Mesenchymal stem cell (in vitro differentiated cells and primary cell): ENCODE measurements around the gene TMCO4.

ENCODE experiments used
- DNase-seq: peaks from one replicate; pipeline ENCODE4 v3.0.0-alpha.2; 2013
- H2AFZ ChIP-seq: one replicate; pipeline ENCODE4 v1.6.1; 2013; ENCODE audit warnings: low read depth, mild to moderate bottlenecking, control low read depth, inconsistent platforms, low read length, moderate library complexity
- H2AK5ac ChIP-seq: 2 replicates; pipeline ENCODE4 v1.6.1; 2013; ENCODE audit warnings: low read length, moderate library complexity, mild to moderate bottlenecking, inconsistent platforms; ENCODE audit not compliant: severe bottlenecking
- H2BK120ac ChIP-seq: one replicate; pipeline ENCODE4 v1.6.1; 2013; ENCODE audit warnings: low read depth, mild to moderate bottlenecking, inconsistent platforms, low read length, moderate library complexity
- H2BK12ac ChIP-seq, 2 experiments: one replicate each; pipeline ENCODE4 v1.6.1; 2013; ENCODE audit warnings: inconsistent platforms in 2 of 2, low read length in 2 of 2, mild to moderate bottlenecking in 2 of 2, moderate library complexity in 2 of 2, control low read depth in 1 of 2
- H2BK15ac ChIP-seq: one replicate; pipeline ENCODE4 v1.6.1; 2013; ENCODE audit warnings: mild to moderate bottlenecking, low read depth, inconsistent platforms; ENCODE audit not compliant: poor library complexity, severe bottlenecking
- H2BK5ac ChIP-seq: 2 replicates; pipeline ENCODE4 v1.6.1; 2013; ENCODE audit warnings: low read depth, mild to moderate bottlenecking, low read length, control low read depth, inconsistent platforms; ENCODE audit not compliant: poor library complexity, severe bottlenecking
- H3K14ac ChIP-seq, 2 experiments: one replicate each; pipeline ENCODE4 v1.6.1; 2013; ENCODE audit warnings: inconsistent platforms in 2 of 2, low read length in 2 of 2, control low read depth in 1 of 2, mild to moderate bottlenecking in 1 of 2, moderate library complexity in 1 of 2
- H3K18ac ChIP-seq, 2 experiments: one replicate each; pipeline ENCODE4 v1.6.1; 2013; ENCODE audit warnings: inconsistent platforms in 2 of 2, low read length in 2 of 2, control low read depth in 1 of 2, low read depth in 1 of 2, mild to moderate bottlenecking in 1 of 2
- H3K23ac ChIP-seq, 2 experiments: one replicate each; pipeline ENCODE4 v1.6.1; 2013; ENCODE audit warnings: inconsistent platforms in 2 of 2, low read length in 2 of 2, mild to moderate bottlenecking in 2 of 2, moderate library complexity in 2 of 2, control low read depth in 1 of 2
- H3K27ac ChIP-seq: 2 replicates; pipeline ENCODE4 v1.5.1; 2013; ENCODE audit warnings: mild to moderate bottlenecking, moderate library complexity, low read length, control low read depth, inconsistent platforms; ENCODE audit not compliant: poor library complexity, severe bottlenecking
- H3K27me3 ChIP-seq, 2 experiments: 2 replicates each; pipeline versions ENCODE4 v1.6.1 to v1.7.0; 2013; ENCODE audit warnings: low read length in 2 of 2, mild to moderate bottlenecking in 2 of 2, moderate library complexity in 2 of 2, control low read depth in 1 of 2, inconsistent platforms in 1 of 2; ENCODE audit not compliant: control insufficient read depth in 1 of 2, insufficient read depth in 1 of 2
- H3K36me3 ChIP-seq, 2 experiments: 2 replicates each; pipeline versions ENCODE4 v1.6.1 to v1.7.0; 2013; ENCODE audit warnings: low read length in 2 of 2, control low read depth in 1 of 2, inconsistent platforms in 1 of 2, low read depth in 1 of 2, mild to moderate bottlenecking in 1 of 2; ENCODE audit not compliant: insufficient read depth in 2 of 2, control insufficient read depth in 1 of 2
- H3K4ac ChIP-seq, 2 experiments: one replicate each; pipeline ENCODE4 v1.6.1; 2013; ENCODE audit warnings: inconsistent platforms in 2 of 2, low read length in 2 of 2, mild to moderate bottlenecking in 2 of 2, moderate library complexity in 2 of 2, control low read depth in 1 of 2, low read depth in 1 of 2
- H3K4me1 ChIP-seq: 2 replicates; pipeline ENCODE4 v1.6.1; 2013; ENCODE audit warnings: low read depth, low read length, control low read depth; ENCODE audit not compliant: control insufficient read depth, insufficient read depth
- H3K4me2 ChIP-seq: 2 replicates; pipeline ENCODE4 v1.6.1; 2013; ENCODE audit warnings: low read length, mild to moderate bottlenecking, inconsistent platforms; ENCODE audit not compliant: poor library complexity, severe bottlenecking
- H3K4me3 ChIP-seq, 2 experiments: 2 replicates each; pipeline versions ENCODE4 v1.5.1 to v1.7.0; 2013; ENCODE audit warnings: low read length in 2 of 2, mild to moderate bottlenecking in 2 of 2, control low read depth in 1 of 2, low read depth in 1 of 2; ENCODE audit not compliant: insufficient read depth in 1 of 2
- H3K79me1 ChIP-seq: replicated peaks from 2 replicates; pipeline ENCODE4 v1.6.1; 2013; ENCODE audit warnings: mild to moderate bottlenecking, control low read depth, low read length, inconsistent platforms; ENCODE audit not compliant: poor library complexity, severe bottlenecking
- H3K9ac ChIP-seq: 2 replicates; pipeline ENCODE4 v1.7.0; 2013; ENCODE audit warnings: mild to moderate bottlenecking, low read length, moderate library complexity
- H3K9me3 ChIP-seq: 2 replicates; pipeline ENCODE4 v1.7.0; 2013; ENCODE audit warnings: mild to moderate bottlenecking, low read length; ENCODE audit not compliant: control insufficient read depth
- H4K8ac ChIP-seq: one replicate; pipeline ENCODE4 v1.6.1; 2013; ENCODE audit warnings: inconsistent platforms, mild to moderate bottlenecking, low read length, moderate library complexity
- H4K91ac ChIP-seq: one replicate; pipeline ENCODE4 v1.6.1; 2013; ENCODE audit warnings: mild to moderate bottlenecking, low read length, inconsistent platforms
- WGBS: methylation state at CpG from one replicate; pipeline ENCODE4 v1.1.7; 2013; ENCODE audit warnings: mixed read lengths; 5-methylcytosine and 5-hydroxymethylcytosine counted together

Gene TMCO4

DNA sequence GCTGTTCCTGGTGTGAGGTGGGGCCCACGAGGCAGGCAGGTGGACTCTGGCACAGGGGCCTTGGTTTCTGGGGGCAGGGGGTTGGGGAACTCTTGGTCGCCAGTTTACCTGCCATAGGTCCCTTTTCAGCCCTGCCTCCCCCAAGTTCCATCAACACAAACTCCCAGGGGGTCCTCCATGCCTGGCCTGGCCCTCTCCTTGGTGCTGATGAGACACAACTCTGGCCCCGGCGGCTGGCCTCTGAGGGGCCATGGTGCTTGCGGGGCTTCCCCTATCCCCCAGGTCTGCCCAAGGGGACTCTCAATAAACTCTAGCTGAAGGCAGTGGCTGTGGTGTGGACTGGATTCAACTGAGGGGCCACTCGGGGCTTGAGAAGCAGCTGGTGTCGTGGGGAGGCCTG is 119.1 kb downstream of the TMCO4 start:
- Histone ChIP-seq H3K4ac (no peak overlapping the region), H3K4me3 (no peak overlapping the region), H3K4me1 (peaks cover 8% of the 10 kb centered on the region), H2BK120ac (no peak overlapping the region), H3K23ac (no peak overlapping the region), H2AFZ (no peak overlapping the region), H2BK15ac (no peak overlapping the region), H3K36me3 (no peaks in the 10 kb centered on the region), H3K9me3 (no peaks in the 10 kb centered on the region), H4K8ac (no peak overlapping the region), H3K4me2 (no peak overlapping the region), H3K27me3 (peaks cover 0 to 15% of the 10 kb centered on the region in 2 experiments), H3K27ac (no peak overlapping the region), H4K91ac (no peak overlapping the region), H2BK5ac (no peak overlapping the region), H2AK5ac (no peak overlapping the region), H3K14ac (no peak overlapping the region), H3K79me1 (no peaks in the 10 kb centered on the region), H3K9ac (no peak overlapping the region), H2BK12ac (no peak overlapping the region), H3K18ac (no peak overlapping the region)
- 71% methylated on average over 4 of the region's 7 CpGs for WGBS
- no peak for DNase-seq

- Histone ChIP-seq H3K4me3 (no peak overlapping the region), H3K23ac (no peak overlapping the region), H2BK120ac (no peak overlapping the region), H3K9me3 (no peaks in the 10 kb centered on the region), H3K79me1 (no peaks in the 10 kb centered on the region), H4K91ac (no peak overlapping the region), H2BK15ac (no peak overlapping the region), H3K4ac (no peak overlapping the region), H2BK5ac (no peak overlapping the region), H2BK12ac (no peak overlapping the region), H3K18ac (no peak overlapping the region), H3K4me2 (no peak overlapping the region), H3K27ac (no peak overlapping the region), H2AFZ (no peak overlapping the region), H3K14ac (no peak overlapping the region), H4K8ac (no peak overlapping the region), H3K27me3 (peaks cover 0 to 22% of the 10 kb centered on the region in 2 experiments), H3K9ac (no peak overlapping the region), H3K4me1 (peaks cover 8% of the 10 kb centered on the region), H2AK5ac (no peak overlapping the region), H3K36me3 (no peaks in the 10 kb centered on the region)
- no peak for DNase-seq
- 86% methylated on average over 4 of the region's 4 CpGs for WGBS
Observed at GRCh38 chr1:19679691-19680090, 120.0 kb downstream of the TMCO4 start.

DNA sequence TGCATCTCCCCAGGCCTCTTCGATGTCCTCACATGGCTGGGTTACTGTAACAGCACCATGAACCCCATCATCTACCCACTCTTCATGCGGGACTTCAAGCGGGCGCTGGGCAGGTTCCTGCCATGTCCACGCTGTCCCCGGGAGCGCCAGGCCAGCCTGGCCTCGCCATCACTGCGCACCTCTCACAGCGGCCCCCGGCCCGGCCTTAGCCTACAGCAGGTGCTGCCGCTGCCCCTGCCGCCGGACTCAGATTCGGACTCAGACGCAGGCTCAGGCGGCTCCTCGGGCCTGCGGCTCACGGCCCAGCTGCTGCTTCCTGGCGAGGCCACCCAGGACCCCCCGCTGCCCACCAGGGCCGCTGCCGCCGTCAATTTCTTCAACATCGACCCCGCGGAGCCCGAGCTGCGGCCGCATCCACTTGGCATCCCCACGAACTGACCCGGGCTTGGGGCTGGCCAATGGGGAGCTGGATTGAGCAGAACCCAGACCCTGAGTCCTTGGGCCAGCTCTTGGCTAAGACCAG is 120.7 kb downstream of the TMCO4 start:
- Histone ChIP-seq H3K4ac (no peak overlapping the region), H3K14ac (no peak overlapping the region), H2BK15ac (no peak overlapping the region), H4K8ac (no peak overlapping the region), H2AFZ (no peak overlapping the region), H3K4me1 (peaks cover 8% of the 10 kb centered on the region), H3K4me2 (no peak overlapping the region), H4K91ac (no peak overlapping the region), H3K4me3 (no peak overlapping the region), H2BK120ac (no peak overlapping the region), H2BK5ac (no peak overlapping the region), H3K9ac (no peak overlapping the region), H3K23ac (no peak overlapping the region), H2AK5ac (no peak overlapping the region), H3K36me3 (no peaks in the 10 kb centered on the region), H3K27me3 (peaks cover 0 to 24% of the 10 kb centered on the region in 2 experiments), H2BK12ac (no peak overlapping the region), H3K9me3 (no peaks in the 10 kb centered on the region), H3K79me1 (no peaks in the 10 kb centered on the region), H3K27ac (no peak overlapping the region), H3K18ac (no peak overlapping the region)
- WGBS: 92% methylated on average over 34 of the region's 34 CpGs
- DNase-seq: no peak

- Histone ChIP-seq H3K79me1 (no peaks in the 10 kb centered on the region), H2BK15ac (no peak overlapping the region), H2BK120ac (no peak overlapping the region), H2BK5ac (no peak overlapping the region), H3K9me3 (no peaks in the 10 kb centered on the region), H2BK12ac (no peak overlapping the region), H3K18ac (no peak overlapping the region), H3K4me2 (no peak overlapping the region), H4K91ac (no peak overlapping the region), H2AFZ (no peak overlapping the region), H2AK5ac (no peak overlapping the region), H3K4me3 (no peak overlapping the region), H3K36me3 (no peaks in the 10 kb centered on the region), H3K27ac (no peak overlapping the region), H3K27me3 (peaks cover 0 to 24% of the 10 kb centered on the region in 2 experiments), H3K4me1 (peaks cover 8% of the 10 kb centered on the region), H4K8ac (no peak overlapping the region), H3K9ac (no peak overlapping the region), H3K23ac (no peak overlapping the region), H3K4ac (no peak overlapping the region), H3K14ac (no peak overlapping the region)
- DNase-seq: no peak
- WGBS: 70% methylated on average over 11 of the region's 11 CpGs
Observed at GRCh38 chr1:19678493-19678892, 121.2 kb downstream of the TMCO4 start.
